Ishikawa (cell line): ENCODE results near the gene WNK2.

Experiments
- CEBPB ChIP-seq: IDR thresholded peaks from 2 replicates; pipeline ENCODE4 v1.6.1; 2012
- CREB1 ChIP-seq: IDR thresholded peaks from 2 replicates; pipeline ENCODE4 v1.6.1; 2012; ENCODE audit warnings: low read depth
- EGR1 ChIP-seq: IDR thresholded peaks from 2 replicates; pipeline ENCODE4 v1.6.1; 2012
- EP300 ChIP-seq: IDR thresholded peaks from 2 replicates; pipeline ENCODE4 v1.6.1; 2012; ENCODE audit warnings: borderline replicate concordance
- FOXM1 ChIP-seq: IDR thresholded peaks from 2 replicates; pipeline ENCODE4 v1.6.1; 2012; ENCODE audit warnings: low read depth, borderline replicate concordance
- MAX ChIP-seq: IDR thresholded peaks from 2 replicates; pipeline ENCODE4 v1.6.1; 2012
- NFIC ChIP-seq: IDR thresholded peaks from 2 replicates; pipeline ENCODE4 v1.6.1; 2012
- RAD21 ChIP-seq: IDR thresholded peaks from 2 replicates; pipeline ENCODE4 v1.6.1; 2012; ENCODE audit warnings: low read depth
- TAF1 ChIP-seq: IDR thresholded peaks from 2 replicates; pipeline ENCODE4 v1.6.1; 2012; ENCODE audit warnings: low read depth, mild to moderate bottlenecking
- TCF12 ChIP-seq: IDR thresholded peaks from 2 replicates; pipeline ENCODE4 v1.6.1; 2012; ENCODE audit warnings: low read depth
- TEAD4 ChIP-seq: IDR thresholded peaks from 2 replicates; pipeline ENCODE4 v1.6.1; 2012
- USF1 ChIP-seq: IDR thresholded peaks from 2 replicates; pipeline ENCODE4 v1.6.1; 2012
- YY1 ChIP-seq: IDR thresholded peaks from 2 replicates; pipeline ENCODE4 v1.6.1; 2012; ENCODE audit warnings: low read depth
- ZBTB7A ChIP-seq: IDR thresholded peaks from 2 replicates; pipeline ENCODE4 v1.6.1; 2012; ENCODE audit warnings: low read depth
- TF ChIP-seq, protein P1 (sequence below): IDR thresholded peaks from 2 replicates; pipeline ENCODE4 v1.6.1; 2012; ENCODE audit warnings: low read depth, mild to moderate bottlenecking

The WNK2 gene

DNA sequence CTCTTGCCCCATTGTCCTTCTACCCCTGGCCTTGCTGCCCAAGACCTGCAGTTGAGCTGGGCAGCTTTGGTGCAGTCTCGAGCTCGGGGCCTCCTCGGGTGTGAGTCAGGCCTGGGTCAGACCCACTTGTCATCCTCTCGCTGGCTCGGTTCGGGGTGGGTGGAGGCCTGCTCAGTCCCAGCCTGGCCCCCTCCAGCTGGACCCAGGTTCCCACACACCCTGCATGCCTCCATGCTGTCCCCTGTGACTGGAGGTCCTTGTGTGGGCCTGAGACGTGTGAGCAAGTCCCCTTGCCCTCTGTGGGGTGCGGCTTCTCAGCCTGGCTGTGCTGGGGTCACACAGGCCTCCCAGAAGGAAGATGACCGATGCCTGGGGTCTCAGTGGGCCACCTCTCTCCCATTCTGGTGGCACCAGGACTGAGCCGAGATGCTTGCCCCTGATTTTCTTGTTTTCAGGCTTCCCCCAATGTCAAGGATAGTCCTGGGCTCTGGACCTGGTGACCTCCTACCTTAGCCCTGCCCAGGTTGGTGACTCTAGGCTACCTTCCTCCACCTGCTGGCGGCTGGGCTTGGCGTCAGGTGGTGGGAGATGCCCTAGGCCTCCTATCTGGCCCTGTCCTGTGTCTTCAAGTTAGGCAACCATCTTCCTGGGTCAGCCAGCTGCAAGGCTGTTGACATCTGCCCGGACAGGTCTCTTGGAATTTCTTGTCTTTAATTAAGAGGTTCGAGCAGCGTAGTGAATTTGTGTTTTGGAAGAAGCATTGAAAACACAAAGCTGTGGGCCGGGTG, 15.1 kb downstream of the WNK2 start:
- TF ChIP-seq EGR1 (no peak), ZBTB7A (no peak), YY1 (no peak), NFIC (no peak), CEBPB (no peak), FOXM1 (no peak), EP300 (no peak), RAD21 (no peak), TAF1 (no peak), CREB1 (no peak), MAX (no peak), USF1 (no peak), TEAD4 (no peak), TCF12 (no peak)
- TF ChIP-seq, protein P1, sequence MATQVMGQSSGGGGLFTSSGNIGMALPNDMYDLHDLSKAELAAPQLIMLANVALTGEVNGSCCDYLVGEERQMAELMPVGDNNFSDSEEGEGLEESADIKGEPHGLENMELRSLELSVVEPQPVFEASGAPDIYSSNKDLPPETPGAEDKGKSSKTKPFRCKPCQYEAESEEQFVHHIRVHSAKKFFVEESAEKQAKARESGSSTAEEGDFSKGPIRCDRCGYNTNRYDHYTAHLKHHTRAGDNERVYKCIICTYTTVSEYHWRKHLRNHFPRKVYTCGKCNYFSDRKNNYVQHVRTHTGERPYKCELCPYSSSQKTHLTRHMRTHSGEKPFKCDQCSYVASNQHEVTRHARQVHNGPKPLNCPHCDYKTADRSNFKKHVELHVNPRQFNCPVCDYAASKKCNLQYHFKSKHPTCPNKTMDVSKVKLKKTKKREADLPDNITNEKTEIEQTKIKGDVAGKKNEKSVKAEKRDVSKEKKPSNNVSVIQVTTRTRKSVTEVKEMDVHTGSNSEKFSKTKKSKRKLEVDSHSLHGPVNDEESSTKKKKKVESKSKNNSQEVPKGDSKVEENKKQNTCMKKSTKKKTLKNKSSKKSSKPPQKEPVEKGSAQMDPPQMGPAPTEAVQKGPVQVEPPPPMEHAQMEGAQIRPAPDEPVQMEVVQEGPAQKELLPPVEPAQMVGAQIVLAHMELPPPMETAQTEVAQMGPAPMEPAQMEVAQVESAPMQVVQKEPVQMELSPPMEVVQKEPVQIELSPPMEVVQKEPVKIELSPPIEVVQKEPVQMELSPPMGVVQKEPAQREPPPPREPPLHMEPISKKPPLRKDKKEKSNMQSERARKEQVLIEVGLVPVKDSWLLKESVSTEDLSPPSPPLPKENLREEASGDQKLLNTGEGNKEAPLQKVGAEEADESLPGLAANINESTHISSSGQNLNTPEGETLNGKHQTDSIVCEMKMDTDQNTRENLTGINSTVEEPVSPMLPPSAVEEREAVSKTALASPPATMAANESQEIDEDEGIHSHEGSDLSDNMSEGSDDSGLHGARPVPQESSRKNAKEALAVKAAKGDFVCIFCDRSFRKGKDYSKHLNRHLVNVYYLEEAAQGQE, result no peak; the same call in 1 of the 2 replicates

DNA sequence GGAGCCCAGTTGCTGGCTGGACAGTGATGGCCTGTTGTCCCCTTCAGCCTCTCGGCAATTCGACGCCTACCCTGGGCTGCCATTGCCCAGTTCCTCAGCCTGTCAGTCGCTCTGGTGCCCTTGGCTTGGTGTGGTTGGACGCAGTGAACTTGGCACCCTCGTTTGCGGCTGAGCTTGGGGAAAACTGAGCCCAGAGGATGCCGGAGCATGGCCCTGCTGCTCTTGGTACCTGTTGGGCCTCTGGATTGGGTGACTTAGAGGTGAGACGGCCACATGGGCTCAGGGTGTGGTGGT, 16.5 kb downstream of the WNK2 start:
- TF ChIP-seq RAD21, result no peak
- TF ChIP-seq MAX, result no peak
- TF ChIP-seq EGR1, result no peak
- no peak for TF ChIP-seq USF1
- no peak for TF ChIP-seq CREB1
- no peak for TF ChIP-seq TAF1

DNA sequence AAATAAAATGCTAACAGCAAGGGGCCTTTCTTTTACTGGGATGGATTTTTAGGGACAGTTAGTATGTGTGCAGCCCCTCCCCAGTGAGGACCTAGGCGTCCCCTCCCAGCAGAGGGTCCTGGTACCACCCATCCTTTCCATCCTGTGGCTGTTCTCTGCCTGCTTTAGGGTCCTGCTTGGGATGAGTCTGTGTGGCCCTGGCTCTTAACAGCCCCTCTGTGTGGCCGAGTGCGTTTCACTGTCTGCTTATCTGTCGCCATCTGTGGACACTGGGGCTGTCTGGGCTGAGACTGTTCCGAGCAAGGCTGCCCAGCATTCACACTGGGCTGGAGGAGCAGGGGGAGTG, 17.0 kb downstream of the WNK2 start:
- TF ChIP-seq ZBTB7A (0 out of 2 replicates have a peak, but pooled peaks have one; percentile 30), EP300 (no peak)

DNA sequence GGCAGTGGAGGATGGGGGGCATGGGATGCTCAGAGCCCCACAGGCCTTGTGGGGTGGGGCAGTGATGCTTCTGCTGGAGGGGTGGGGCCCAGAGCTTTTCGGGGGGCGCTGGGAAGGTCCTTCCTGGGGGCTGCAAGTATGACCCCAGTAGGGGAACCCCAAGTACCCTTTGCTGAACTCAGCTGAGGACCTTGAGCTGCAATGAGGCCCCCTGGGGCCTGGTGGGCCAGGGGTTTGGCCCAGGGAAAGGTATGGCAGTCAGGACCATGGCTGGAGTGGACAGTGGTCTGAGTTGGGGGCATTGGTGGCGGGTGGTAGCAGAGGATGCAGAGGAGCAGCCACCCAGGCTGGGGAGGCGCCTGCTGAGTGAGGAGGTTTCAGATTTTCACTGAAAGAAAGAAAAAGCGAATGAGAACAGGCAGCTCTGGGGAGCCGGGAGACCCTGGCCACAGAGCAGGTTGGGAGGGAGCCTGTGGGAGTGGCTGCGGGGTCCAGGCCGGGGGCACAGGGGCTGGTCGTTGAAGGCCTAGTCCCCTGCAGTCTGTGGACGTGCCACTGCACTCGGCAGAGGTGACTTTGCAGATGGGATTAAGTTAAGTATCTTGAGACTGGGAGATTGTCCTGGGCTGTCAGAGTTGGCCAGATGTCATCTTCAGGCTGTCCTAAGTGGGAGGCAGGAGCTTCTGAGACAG, 19.2 kb downstream of the WNK2 start:
- no peak for TF ChIP-seq CEBPB
- no peak for TF ChIP-seq TCF12
- no peak for TF ChIP-seq EP300
- TF ChIP-seq RAD21, result no peak
- no peak for TF ChIP-seq ZBTB7A
- TF ChIP-seq NFIC, result no peak
- TF ChIP-seq CREB1, result no peak
- TF ChIP-seq TAF1, result no peak
- TF ChIP-seq YY1, result no peak
- no peak for TF ChIP-seq TEAD4
- TF ChIP-seq, protein P1, result no peak

GRCh38 chr9:93203718-93204469, 20.0 kb downstream of the WNK2 start:
- no peak for TF ChIP-seq RAD21
- no peak for TF ChIP-seq EP300
- no peak for TF ChIP-seq EGR1

- TF ChIP-seq CEBPB (no peak), ZBTB7A (no peak), TAF1 (no peak), EP300 (no peak), USF1 (no peak), RAD21 (no peak), YY1 (no peak), MAX (no peak), CREB1 (no peak), FOXM1 (no peak), NFIC (no peak), TCF12 (no peak), EGR1 (no peak), TEAD4 (no peak)
- TF ChIP-seq, protein P1, result no peak
These were observed 20.6 kb downstream of the WNK2 start for GRCh38 chr9:93204470-93205043.
